ENCODE data around the gene NUDC. TPM values are rescaled to one million over a fixed set of nuclear protein-coding genes. Genes with fewer than 3 reads are reported as not detected.

Gene NUDC
- total and polyA plus RNA-seq, 2 of the 13 experiments (the other 11 are each of a cell fraction or from before 2014, with no cell fraction given), result 34.7 to 104 TPM

GRCh38 chr1:26996024-26996423 lies 74.5 kb downstream of the NUDC start:
- H3K27ac ChIP-seq (ENCODE audit: extremely low read length, insufficient read depth, low read length), result no peak overlapping the region
- intact Hi-C loops (cut with micrococcal nuclease; ENCODE audit: unreplicated experiment) (no loop called here), in situ Hi-C loops (cut with HindIII; ENCODE audit: extremely low pct_ligation_motif_present, low pct_unique_long_range_greater_than_20kb) (loop anchor here (5.0 kb wide), 1 partner anchor 34 kb away; the partner anchor contains the start of gene KDF1)
- H2AFZ ChIP-seq (ENCODE audit: low read length), result no peak overlapping the region
- H4K20me1 ChIP-seq (ENCODE audit: insufficient read depth, low read length), result peaks cover 67% of the 10 kb centered on the region
- 13% methylated on average over 1 of the region's 1 CpG for WGBS (ENCODE audit: low lambda C conversion rate)
- CTCF ChIA-PET (ENCODE audit: low intra/inter-chr PET ratio, low total read pairs), result no interaction called here
- DNase-seq (ENCODE audit: low spot score) (no peak), ATAC-seq (no peak), FAIRE-seq (peak; percentile 70)
- peaks cover 76% of the 10 kb centered on the region for H3K4me1 ChIP-seq (ENCODE audit: insufficient read depth, low read length)
- peak overlapping the region; percentile 95 for H3K9ac ChIP-seq (ENCODE audit: insufficient read depth, low read depth, low read length)
- no TSS peak for BruUV-seq (replicated peaks)
- H3K79me2 ChIP-seq (ENCODE audit: insufficient read depth, low read length), result peaks cover 34% of the 10 kb centered on the region
- POLR2A ChIA-PET, result interaction anchor here (0.6 to 12.9 kb wide), 17 partner anchors 9 to 288 kb away, joined by 3 to 253 read pairs (median 7); partner anchors contain the start of genes GPATCH3, GPN2, KDF1 and NR0B2
- no peaks in the 10 kb centered on the region; a peak in 1 of 5 replicates for H3K27me3 ChIP-seq (ENCODE audit: control insufficient read depth in 1 of 2, insufficient read depth in 2 of 2, low read length in 2 of 2)
- 0 out of 5 replicates have a peak, but pooled peaks cover 1 to 3% of the 10 kb centered on the region in 2 experiments for H3K36me3 ChIP-seq (replicated peaks in 1 of 2; ENCODE audit: control insufficient read depth in 1 of 2, insufficient read depth in 2 of 2, low read length in 2 of 2)
- H3K4me2 ChIP-seq (ENCODE audit: low read depth, low read length), result peak overlapping the region; percentile 99
- H3K9me3 ChIP-seq (ENCODE audit: low read length), result no peaks in the 10 kb centered on the region
- peak overlapping the region; percentile 92 to 97 (median 96) for H3K4me3 ChIP-seq (replicated peaks in 1 of 3; ENCODE audit: insufficient read depth in 1 of 3, low read depth in 2 of 3, low read length in 3 of 3)
- no peak for TF ChIP-seq ATAD3A (CRISPR knock-in tag; IDR thresholded peaks at IDR 0.05)
- 0 out of 2 replicates have a peak, but pooled peaks have one; percentile 46 for TF ChIP-seq SRY (CRISPR knock-in tag; IDR thresholded peaks at IDR 0.05)
- TF ChIP-seq ATF7-NPFF (CRISPR knock-in tag; IDR thresholded peaks at IDR 0.05; ENCODE audit: low read depth), result 0 out of 2 replicates have a peak, but pooled peaks have one; percentile 25
- peak; percentile 84 for TF ChIP-seq ZNF768 (CRISPR knock-in tag; IDR thresholded peaks at IDR 0.05)
- no peak for TF ChIP-seq MEIS1 (CRISPR knock-in tag; IDR thresholded peaks at IDR 0.05; ENCODE audit: borderline replicate concordance)
- 0 out of 2 replicates have a peak, but pooled peaks have one; percentile 6 for TF ChIP-seq FOXA3 (CRISPR knock-in tag; IDR thresholded peaks at IDR 0.05)
- 0 out of 2 replicates have a peak, but pooled peaks have one; percentile 17 for TF ChIP-seq ESRRA (CRISPR knock-in tag; IDR thresholded peaks at IDR 0.05; ENCODE audit: low read depth)
- TF ChIP-seq ZIK1 (CRISPR knock-in tag; IDR thresholded peaks at IDR 0.05; ENCODE audit: borderline replicate concordance, low read depth), result 0 out of 2 replicates have a peak, but pooled peaks have one; percentile 35
- TF ChIP-seq NCOR1 (IDR thresholded peaks at IDR 0.05; ENCODE audit: borderline replicate concordance, low read length), result no peak
- no peak for TF ChIP-seq ELF4 (CRISPR knock-in tag; IDR thresholded peaks at IDR 0.05; ENCODE audit: borderline replicate concordance)
- no peak for TF ChIP-seq ZNF18 (CRISPR knock-in tag; IDR thresholded peaks at IDR 0.05; ENCODE audit: insufficient replicate concordance)
- no peak for TF ChIP-seq HNRNPLL (IDR thresholded peaks at IDR 0.05; ENCODE audit: low read depth, low read length, poor library complexity, severe bottlenecking)
- TF ChIP-seq GLI4 (CRISPR knock-in tag; IDR thresholded peaks at IDR 0.05; ENCODE audit: borderline replicate concordance), result no peak
- TF ChIP-seq HOXA3 (CRISPR knock-in tag; IDR thresholded peaks at IDR 0.05), result 0 out of 2 replicates have a peak, but pooled peaks have one; percentile 14
- no peak for TF ChIP-seq ZNF788 (CRISPR knock-in tag; IDR thresholded peaks at IDR 0.05; ENCODE audit: borderline replicate concordance)
- TF ChIP-seq, protein P1, sequence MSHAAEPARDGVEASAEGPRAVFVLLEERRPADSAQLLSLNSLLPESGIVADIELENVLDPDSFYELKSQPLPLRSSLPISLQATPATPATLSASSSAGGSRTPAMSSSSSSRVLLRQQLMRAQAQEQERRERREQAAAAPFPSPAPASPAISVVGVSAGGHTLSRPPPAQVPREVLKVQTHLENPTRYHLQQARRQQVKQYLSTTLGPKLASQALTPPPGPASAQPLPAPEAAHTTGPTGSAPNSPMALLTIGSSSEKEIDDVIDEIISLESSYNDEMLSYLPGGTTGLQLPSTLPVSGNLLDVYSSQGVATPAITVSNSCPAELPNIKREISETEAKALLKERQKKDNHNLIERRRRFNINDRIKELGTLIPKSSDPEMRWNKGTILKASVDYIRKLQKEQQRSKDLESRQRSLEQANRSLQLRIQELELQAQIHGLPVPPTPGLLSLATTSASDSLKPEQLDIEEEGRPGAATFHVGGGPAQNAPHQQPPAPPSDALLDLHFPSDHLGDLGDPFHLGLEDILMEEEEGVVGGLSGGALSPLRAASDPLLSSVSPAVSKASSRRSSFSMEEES (CRISPR knock-in tag; IDR thresholded peaks at IDR 0.05), result peak; percentile 36; the same call in 1 of the 2 replicates
- 0 out of 2 replicates have a peak, but pooled peaks have one; percentile 18 for TF ChIP-seq TAF1 (CRISPR knock-in tag; IDR thresholded peaks at IDR 0.05)
- TF ChIP-seq ZHX1 (CRISPR knock-in tag; IDR thresholded peaks at IDR 0.05; ENCODE audit: low read depth), result no peak
- TF ChIP-seq NR2C2 (CRISPR knock-in tag; IDR thresholded peaks at IDR 0.05; ENCODE audit: borderline replicate concordance), result 0 out of 2 replicates have a peak, but pooled peaks have one; percentile 20

Data from HepG2 (cell line).